Measurements from ENCODE around the gene LRRC59. TPM values are rescaled to one million over a fixed set of nuclear protein-coding genes. Genes with fewer than 3 reads are reported as not detected.
A peak's percentile ranks its signal among the peaks of the same experiment; 100 is the strongest.

Gene LRRC59
- total RNA-seq, 3 donors from 2014 or later (not counting 1 experiment from before 2014, with no cell fraction given), result 55.6 to 62.7 (median 56.0) TPM

DNA sequence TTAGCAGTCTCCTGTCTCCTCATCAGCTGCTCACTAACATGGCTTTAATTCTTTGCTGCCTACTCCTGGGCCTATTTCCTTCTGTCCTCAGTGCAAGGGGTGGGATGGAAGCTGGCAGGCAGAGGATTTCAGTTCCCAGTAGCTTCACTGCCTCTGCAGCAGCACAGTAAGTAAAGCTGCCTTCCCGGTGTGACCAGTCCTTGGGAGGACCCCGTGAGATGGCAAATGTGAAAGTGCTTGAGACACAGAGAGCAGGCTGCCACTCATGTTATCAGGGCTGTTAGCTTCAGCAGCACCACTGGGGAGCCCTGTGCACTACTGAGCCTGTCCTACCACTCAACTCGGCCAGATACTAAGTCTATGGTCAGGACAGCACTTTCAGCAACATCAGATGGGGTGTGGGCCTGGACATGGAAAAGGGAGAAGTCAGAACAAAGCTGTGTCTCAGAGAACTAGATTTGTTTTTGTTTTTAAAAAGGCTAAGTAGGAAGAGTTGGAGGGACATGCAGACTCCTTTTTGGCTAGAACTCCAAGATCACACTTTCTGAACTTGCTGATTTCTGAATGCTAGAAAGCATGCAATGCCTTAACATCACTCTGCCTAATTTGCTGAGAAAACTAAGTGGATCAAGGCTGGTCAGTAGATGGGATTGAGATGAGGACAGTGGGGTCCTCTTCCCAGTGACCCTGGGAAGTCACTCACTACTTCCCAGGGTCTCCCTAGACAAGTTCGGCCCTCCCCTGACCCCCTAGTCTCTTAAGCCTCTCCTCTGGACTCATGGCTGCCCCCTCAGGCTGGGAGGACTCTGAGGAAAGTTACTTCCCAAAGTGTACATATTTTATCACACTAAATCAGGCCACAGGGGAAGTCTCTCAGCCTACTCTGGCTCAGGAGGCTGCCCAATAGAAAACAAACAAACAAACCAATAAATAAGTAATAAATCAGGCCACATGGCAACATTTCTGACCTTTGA is 29.8 kb upstream of the LRRC59 start:
- H3K9me3 Mint-ChIP-seq, result no peaks in the 10 kb centered on the region
- intact Hi-C loops (cut with micrococcal nuclease), result no loop called here
- TF ChIP-seq, protein P1, sequence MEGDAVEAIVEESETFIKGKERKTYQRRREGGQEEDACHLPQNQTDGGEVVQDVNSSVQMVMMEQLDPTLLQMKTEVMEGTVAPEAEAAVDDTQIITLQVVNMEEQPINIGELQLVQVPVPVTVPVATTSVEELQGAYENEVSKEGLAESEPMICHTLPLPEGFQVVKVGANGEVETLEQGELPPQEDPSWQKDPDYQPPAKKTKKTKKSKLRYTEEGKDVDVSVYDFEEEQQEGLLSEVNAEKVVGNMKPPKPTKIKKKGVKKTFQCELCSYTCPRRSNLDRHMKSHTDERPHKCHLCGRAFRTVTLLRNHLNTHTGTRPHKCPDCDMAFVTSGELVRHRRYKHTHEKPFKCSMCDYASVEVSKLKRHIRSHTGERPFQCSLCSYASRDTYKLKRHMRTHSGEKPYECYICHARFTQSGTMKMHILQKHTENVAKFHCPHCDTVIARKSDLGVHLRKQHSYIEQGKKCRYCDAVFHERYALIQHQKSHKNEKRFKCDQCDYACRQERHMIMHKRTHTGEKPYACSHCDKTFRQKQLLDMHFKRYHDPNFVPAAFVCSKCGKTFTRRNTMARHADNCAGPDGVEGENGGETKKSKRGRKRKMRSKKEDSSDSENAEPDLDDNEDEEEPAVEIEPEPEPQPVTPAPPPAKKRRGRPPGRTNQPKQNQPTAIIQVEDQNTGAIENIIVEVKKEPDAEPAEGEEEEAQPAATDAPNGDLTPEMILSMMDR (IDR thresholded peaks at IDR 0.05), result no peak
- H3K27me3 ChIP-seq (ENCODE audit: control insufficient read depth, insufficient read depth, low read length), result no peaks in the 10 kb centered on the region
- no peaks in the 10 kb centered on the region for H3K36me3 Mint-ChIP-seq
- peaks cover 12 to 19% of the 10 kb centered on the region in 2 donors for H3K4me1 Mint-ChIP-seq
- no peaks in the 10 kb centered on the region for H3K36me3 ChIP-seq (ENCODE audit: control insufficient read depth, insufficient read depth, low read length)
- peak overlapping the region; percentile 86 for H3K4me3 Mint-ChIP-seq
- DNase-seq, result peak; percentile 19 to 48
- H3K27me3 Mint-ChIP-seq (ENCODE audit: low read depth in 2 of 2), result no peaks in the 10 kb centered on the region
- H3K9me3 ChIP-seq (ENCODE audit: control insufficient read depth, insufficient read depth, low read length), result no peaks in the 10 kb centered on the region
- WGBS (ENCODE audit: insufficient coverage), result 33% methylated on average over 4 of the region's 4 CpGs
- peak overlapping the region; percentile 78 for H3K4me3 ChIP-seq (ENCODE audit: low read length)
- peaks cover 26% of the 10 kb centered on the region for H3K4me1 ChIP-seq (ENCODE audit: control insufficient read depth, insufficient read depth, low read length)
- peak; percentile 46 to 53 (median 49) for ATAC-seq
- H3K27ac Mint-ChIP-seq, result peak overlapping the region; percentile 75 to 87
- peak overlapping the region; percentile 61 for H3K27ac ChIP-seq (ENCODE audit: low read length)

GRCh38 chr17:50426472-50426782 is 29.1 kb upstream of the LRRC59 start:
- Mint-ChIP-seq H3K27ac (peak overlapping the region; percentile 75 to 87), H3K4me3 (peak overlapping the region; percentile 86), H3K27me3 (ENCODE audit: low read depth in 2 of 2) (no peaks in the 10 kb centered on the region), H3K9me3 (no peaks in the 10 kb centered on the region), H3K4me1 (peaks cover 17 to 24% of the 10 kb centered on the region in 2 donors), H3K36me3 (no peaks in the 10 kb centered on the region)
- H3K9me3 ChIP-seq (ENCODE audit: control insufficient read depth, insufficient read depth, low read length), result no peaks in the 10 kb centered on the region
- H3K27ac ChIP-seq (ENCODE audit: low read length), result peak overlapping the region; percentile 61
- 4% methylated on average over 7 of the region's 7 CpGs for WGBS (ENCODE audit: insufficient coverage)
- peak in 1 of 3 donors; percentile 5 for ATAC-seq
- no peaks in the 10 kb centered on the region for H3K27me3 ChIP-seq (ENCODE audit: control insufficient read depth, insufficient read depth, low read length)
- intact Hi-C loops (cut with micrococcal nuclease), result no loop called here
- TF ChIP-seq, protein P1 (IDR thresholded peaks at IDR 0.05), result no peak
- H3K4me3 ChIP-seq (ENCODE audit: low read length), result peak overlapping the region; percentile 78
- no peak for DNase-seq
- no peaks in the 10 kb centered on the region for H3K36me3 ChIP-seq (ENCODE audit: control insufficient read depth, insufficient read depth, low read length)
- H3K4me1 ChIP-seq (ENCODE audit: control insufficient read depth, insufficient read depth, low read length), result peaks cover 26% of the 10 kb centered on the region

- WGBS (ENCODE audit: insufficient coverage), result under 1% methylated on average over 70 of the region's 70 CpGs
- TF ChIP-seq, protein P1 (IDR thresholded peaks at IDR 0.05), result no peak
Observed at GRCh38 chr17:50425682-50426471, 28.6 kb upstream of the LRRC59 start, which contains the start of gene ACSF2. Gene ACSF2, plus strand, starts transcription at chr17:50426218. Its CDS starts 44 bp downstream, at chr17:50426262.

More at GRCh38 chr17:50425682-50426471, 28.6 kb upstream of the LRRC59 start, which contains the start of gene ACSF2:
- H3K4me3 Mint-ChIP-seq, result peak within 1 kb of the TSS; percentile 89
- no peaks in the 10 kb centered on the region for H3K36me3 Mint-ChIP-seq
- Histone ChIP-seq H3K27me3 (ENCODE audit: control insufficient read depth, insufficient read depth, low read length) (no peaks in the 10 kb centered on the region), H3K36me3 (ENCODE audit: control insufficient read depth, insufficient read depth, low read length) (no peaks in the 10 kb centered on the region), H3K27ac (ENCODE audit: low read length) (peak within 1 kb of the TSS; percentile 61), H3K9me3 (ENCODE audit: control insufficient read depth, insufficient read depth, low read length) (no peaks in the 10 kb centered on the region), H3K4me1 (ENCODE audit: control insufficient read depth, insufficient read depth, low read length) (peaks cover 31% of the 10 kb centered on the region), H3K4me3 (ENCODE audit: low read length) (peak within 1 kb of the TSS; percentile 78)
- ATAC-seq, result peak; percentile 87 to 90 (median 88)
- peak within 1 kb of the TSS; percentile 75 to 87 for H3K27ac Mint-ChIP-seq
- intact Hi-C loops (cut with micrococcal nuclease), result no loop called here
- DNase-seq, result peak; percentile 51 to 77
- peaks cover 21 to 25% of the 10 kb centered on the region in 2 donors for H3K4me1 Mint-ChIP-seq
- H3K9me3 Mint-ChIP-seq, result no peaks in the 10 kb centered on the region
- no peaks in the 10 kb centered on the region for H3K27me3 Mint-ChIP-seq (ENCODE audit: low read depth in 2 of 2)
